Sigmoid colon (tissue), 4 donors: ENCODE results near the gene ARHGAP44.

Experiments used
- POLR2A ChIP-seq, 2 donors: fragments of 450-650 bp; IDR thresholded peaks; one replicate each; pipeline ENCODE4 v1.6.1; 2016; ENCODE audit warnings: antibody characterized with exemption in 2 of 2, mild to moderate bottlenecking in 2 of 2, moderate library complexity in 2 of 2
- POLR2AphosphoS5 ChIP-seq, 4 donors: sonication (generic); formaldehyde crosslinking; IDR thresholded peaks; one replicate each; pipeline ENCODE4 v1.6.1; 2017; ENCODE audit warnings: antibody characterized with exemption in 4 of 4

GRCh38 chr17:12789075-12789480 is 220 bp upstream of the ARHGAP44 start:
- TF ChIP-seq POLR2AphosphoS5 (IDR thresholded peaks at IDR 0.05) = no peak
- TF ChIP-seq POLR2A (IDR thresholded peaks at IDR 0.05) = no peak
